CD4-positive, alpha-beta T cell treated with Interleukin-10 for 1 hour (primary cell): ENCODE measurements around the gene WDR45B.
A peak's percentile ranks its signal among the peaks of the same experiment; 100 is the strongest.
"Not testable (repeated sequence)": the region's sequence is repeated elsewhere in the genome, so short reads cannot be mapped to it uniquely, and the experiment has no call there.

Experiments
- DNase-seq: peaks from one replicate; pipeline ENCODE4 v3.0.0-alpha.2; 2020

Gene WDR45B

GRCh38 chr17:82598256-82599119, 49.8 kb downstream of the WDR45B start:
- DNase-seq, result no peak

GRCh38 chr17:82596837-82597672, 51.2 kb downstream of the WDR45B start:
- no peak for DNase-seq

- DNase-seq, result no peak
Measured at GRCh38 chr17:82596296-82596695, 51.9 kb downstream of the WDR45B start.

- DNase-seq, result no peak
Measured at GRCh38 chr17:82595893-82596292, 52.4 kb downstream of the WDR45B start.

- no peak for DNase-seq
Measured at GRCh38 chr17:82594571-82594970, 53.7 kb downstream of the WDR45B start.

DNA sequence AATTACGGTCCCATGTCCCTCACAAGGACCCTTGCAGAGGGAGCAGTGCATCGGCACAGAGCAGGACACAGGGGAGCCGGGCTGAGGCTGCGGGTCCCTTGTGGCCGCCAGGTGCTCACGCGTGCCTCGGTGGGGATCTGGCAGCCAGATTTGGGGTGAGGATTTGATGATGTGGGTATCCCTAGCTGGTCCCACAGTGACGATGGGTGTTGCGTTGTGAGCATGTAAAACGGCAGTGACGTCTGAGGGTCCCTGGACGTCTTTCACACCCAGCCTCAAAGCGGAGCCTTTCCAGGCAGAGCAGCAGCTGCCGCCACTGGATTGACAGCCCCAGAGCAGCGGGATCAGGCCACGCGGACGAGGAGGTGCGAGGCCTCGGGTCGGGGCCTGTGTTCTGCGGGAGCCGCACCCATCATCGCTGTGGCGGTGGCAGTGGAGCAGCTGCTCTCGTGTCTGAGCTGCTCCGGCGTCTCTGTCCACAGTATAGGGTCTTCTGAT, 54.6 kb downstream of the WDR45B start:
- DNase-seq, result peak; percentile 8

GRCh38 chr17:82592767-82593589, 55.3 kb downstream of the WDR45B start:
- DNase-seq, result peak; percentile 85

- no peak for DNase-seq
Measured at GRCh38 chr17:82592289-82592766, 55.9 kb downstream of the WDR45B start.

- DNase-seq, result no peak
Measured at GRCh38 chr17:82590881-82591539, 57.2 kb downstream of the WDR45B start.

DNA sequence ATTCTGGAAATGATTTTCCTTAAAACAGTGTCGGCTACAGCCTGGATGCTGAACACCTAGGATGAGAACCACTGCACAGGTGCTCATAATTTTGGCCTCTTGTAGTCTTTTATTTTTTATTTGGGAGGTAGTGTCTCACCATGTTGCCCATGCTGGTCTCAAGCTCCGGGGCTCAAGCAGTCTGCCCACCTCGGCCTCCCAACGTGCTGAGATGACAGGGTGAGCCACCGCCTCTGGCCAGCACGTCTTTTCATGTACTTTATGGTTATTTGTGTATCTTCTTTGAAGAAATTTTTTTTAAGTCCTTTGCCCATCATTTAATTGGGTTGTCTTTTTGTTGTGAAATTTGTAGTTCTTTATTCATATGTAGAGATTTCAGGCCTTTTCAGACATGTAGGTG, 58.0 kb downstream of the WDR45B start:
- DNase-seq, result no peak

DNA sequence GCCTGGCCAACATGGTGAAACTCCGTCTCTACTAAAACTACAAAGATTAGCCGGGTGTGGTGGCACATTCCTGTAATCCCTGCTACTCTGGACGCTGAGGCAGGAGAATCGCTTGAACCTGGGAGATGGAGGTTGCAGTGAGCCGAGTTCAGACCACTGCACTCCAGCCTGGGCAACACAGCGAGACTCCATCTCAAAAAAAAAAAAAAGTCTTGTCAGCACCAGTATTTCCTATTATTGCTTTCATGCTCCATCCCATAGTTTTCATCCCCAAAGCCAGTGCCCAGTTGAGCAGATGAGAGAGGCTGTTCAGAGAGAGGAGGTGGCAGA, 58.4 kb downstream of the WDR45B start:
- no peak for DNase-seq

- DNase-seq, result no peak
Measured at GRCh38 chr17:82588266-82589175, 59.7 kb downstream of the WDR45B start.

DNA sequence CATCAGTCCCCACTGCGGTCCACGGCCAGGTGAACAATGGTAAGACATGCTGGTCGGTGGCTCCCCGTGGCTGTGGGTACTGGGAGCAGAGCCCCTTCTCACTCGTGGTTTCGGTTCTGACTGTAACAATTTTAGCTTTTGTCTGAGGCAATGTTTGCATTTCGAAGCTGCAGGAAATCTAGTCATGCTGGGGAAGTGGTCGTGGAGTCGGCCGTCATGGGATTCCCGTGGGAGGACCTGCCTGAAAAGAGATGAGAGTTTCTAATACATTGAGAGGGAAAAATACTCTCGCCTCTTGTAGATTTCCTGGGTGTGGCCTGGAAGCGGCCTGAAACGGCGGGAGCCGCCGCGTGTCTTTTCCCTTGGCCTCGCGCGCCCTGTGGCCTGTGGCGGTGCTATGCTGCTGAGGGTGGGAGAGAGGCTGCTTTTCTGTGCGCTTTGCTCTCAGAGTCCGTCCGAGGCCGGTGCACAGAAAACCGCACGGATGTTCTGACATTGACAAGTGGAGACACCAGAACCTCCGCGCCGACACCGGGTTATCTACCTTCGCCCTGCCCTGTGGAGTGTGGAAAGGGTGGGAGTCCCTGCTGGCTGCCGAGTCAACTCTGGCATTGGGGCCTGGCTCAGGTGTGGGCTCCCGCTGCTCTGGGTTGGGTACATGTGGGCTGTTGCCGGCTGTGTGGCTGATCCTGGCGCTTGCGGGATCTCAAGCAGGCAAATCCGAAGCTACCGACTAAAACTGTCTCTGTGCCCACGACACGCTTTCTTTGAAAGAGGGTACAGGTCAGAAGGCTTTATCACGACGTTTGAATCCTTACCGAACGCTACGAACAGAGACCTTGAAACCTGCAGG, 60.8 kb downstream of the WDR45B start:
- DNase-seq, result no peak

- DNase-seq, result no peak
Measured at GRCh38 chr17:82586576-82587233, 61.5 kb downstream of the WDR45B start.

DNA sequence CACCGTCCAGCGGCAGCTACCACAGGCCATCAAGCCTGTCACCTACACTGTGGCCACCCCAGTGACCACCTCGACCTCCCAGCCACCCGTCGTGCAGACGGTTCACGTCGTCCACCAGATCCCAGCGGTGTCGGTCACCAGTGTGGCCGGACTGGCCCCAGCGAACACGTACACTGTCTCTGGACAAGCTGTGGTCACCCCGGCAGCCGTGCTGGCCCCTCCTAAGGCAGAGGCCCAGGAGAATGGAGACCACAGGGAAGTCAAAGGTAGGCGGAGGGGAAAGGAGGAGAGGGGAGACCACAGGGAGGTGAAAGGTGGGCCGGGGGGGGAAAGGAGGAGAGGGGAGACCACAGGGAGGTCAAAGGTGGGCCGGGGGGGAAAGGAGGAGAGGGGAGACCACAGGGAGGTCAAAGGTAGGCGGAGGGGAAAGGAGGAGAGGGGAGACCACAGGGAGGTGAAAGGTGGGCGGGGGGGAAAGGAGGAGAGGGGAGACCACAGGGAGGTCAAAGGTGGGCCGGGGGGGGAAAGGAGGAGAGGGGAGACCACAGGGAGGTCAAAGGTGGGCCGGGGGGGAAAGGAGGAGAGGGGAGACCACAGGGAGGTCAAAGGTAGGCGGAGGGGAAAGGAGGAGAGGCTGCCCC, 62.2 kb downstream of the WDR45B start:
- not testable (repeated sequence) for DNase-seq

- no peak for DNase-seq
Measured at GRCh38 chr17:82583720-82584234, 64.5 kb downstream of the WDR45B start.

GRCh38 chr17:82582709-82583108, 65.5 kb downstream of the WDR45B start:
- no peak for DNase-seq

GRCh38 chr17:82582213-82582612, 66.0 kb downstream of the WDR45B start:
- DNase-seq, result no peak

DNA sequence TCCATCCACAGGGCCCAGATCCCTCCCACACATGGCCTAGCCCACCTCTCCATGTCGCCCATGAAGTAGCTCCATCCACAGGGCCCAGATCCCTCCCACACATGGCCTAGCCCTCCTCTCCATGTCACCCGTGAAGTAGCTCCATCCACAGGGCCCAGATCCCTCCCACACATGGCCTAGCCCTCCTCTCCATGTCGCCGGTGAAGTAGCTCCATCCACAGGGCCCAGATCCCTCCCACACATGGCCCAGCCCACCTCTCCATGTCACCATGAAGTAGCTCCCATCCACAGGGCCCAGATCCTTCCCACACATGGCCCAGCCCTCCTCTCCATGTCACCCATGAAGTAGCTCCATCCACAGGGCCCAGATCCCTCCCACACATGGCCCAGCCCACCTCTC, 68.3 kb downstream of the WDR45B start:
- not testable (repeated sequence) for DNase-seq
